H1 (cell line): Measurements from ENCODE around the gene TET2. TPM values are rescaled to one million over a fixed set of nuclear protein-coding genes. Genes with fewer than 3 reads are reported as not detected.

Source experiments
- ASH2L ChIP-seq: fragments of 200-600, 300-600 bp; sonication (generic); IDR thresholded peaks from one replicate; pipeline ENCODE4 v1.7.1; 2017; ENCODE audit warnings: low read length
- CREB1 ChIP-seq: IDR thresholded peaks from 2 replicates; pipeline ENCODE4 v1.6.1; 2012; ENCODE audit warnings: inconsistent platforms
- JUND ChIP-seq: IDR thresholded peaks from 2 replicates; pipeline ENCODE4 v1.6.1; 2011; ENCODE audit warnings: mild to moderate bottlenecking, improper control_type of control experiment, low read length
- RXRA ChIP-seq: IDR thresholded peaks from 2 replicates; pipeline ENCODE4 v1.6.1; 2011; ENCODE audit warnings: low read depth, mild to moderate bottlenecking, low read length, moderate library complexity; ENCODE audit not compliant: insufficient read depth
- SUZ12 ChIP-seq: fragments of 200-600 bp; sonication (generic); IDR thresholded peaks from 2 replicates; pipeline ENCODE4 v1.6.1; 2012; ENCODE audit warnings: mild to moderate bottlenecking, inconsistent platforms, low read length, moderate library complexity, mixed read lengths
- TCF12 ChIP-seq: IDR thresholded peaks from 2 replicates; pipeline ENCODE4 v1.6.1; 2011; ENCODE audit warnings: low read depth, mild to moderate bottlenecking, low read length
- polyA plus RNA-seq, 7 experiments: library from polyadenylated mRNA; depleted of rRNA in 3 of 7; stranded (reverse) in 5 of 7; unstranded in 2 of 7; fragments of >200 nt in 5 of 7; fragments of 200-250 nt in 2 of 7; gene quantifications; 1 replicate in 5 of 7; 2 replicates in 1 of 7; 4 replicates in 1 of 7; pipeline versions ENCODE4 v1.2.1 to v1.2.3, GENCODE V29; 2011 to 2013; ENCODE audit warnings: missing spikeins in 2 of 7, mixed read lengths in 2 of 7
- total RNA-seq: library from RNA; stranded (reverse); fragmentation: NEBNext Ultra II Directional; extraction: Animal tissue kit (Norgen Biotek cat#: 25700); gene quantifications from 2 replicates; pipeline ENCODE4 v1.2.1, GENCODE V29; 2021
- TF ChIP-seq, protein P1 (sequence below): IDR thresholded peaks from 2 replicates; pipeline ENCODE4 v1.6.1; 2011; ENCODE audit warnings: low read length, improper control_type of control experiment

TET2 gene
- total and polyA plus RNA-seq, 2 of the 8 experiments (the other 6 are each of a cell fraction or from before 2014, with no cell fraction given): 1.0 to 2.6 TPM

DNA sequence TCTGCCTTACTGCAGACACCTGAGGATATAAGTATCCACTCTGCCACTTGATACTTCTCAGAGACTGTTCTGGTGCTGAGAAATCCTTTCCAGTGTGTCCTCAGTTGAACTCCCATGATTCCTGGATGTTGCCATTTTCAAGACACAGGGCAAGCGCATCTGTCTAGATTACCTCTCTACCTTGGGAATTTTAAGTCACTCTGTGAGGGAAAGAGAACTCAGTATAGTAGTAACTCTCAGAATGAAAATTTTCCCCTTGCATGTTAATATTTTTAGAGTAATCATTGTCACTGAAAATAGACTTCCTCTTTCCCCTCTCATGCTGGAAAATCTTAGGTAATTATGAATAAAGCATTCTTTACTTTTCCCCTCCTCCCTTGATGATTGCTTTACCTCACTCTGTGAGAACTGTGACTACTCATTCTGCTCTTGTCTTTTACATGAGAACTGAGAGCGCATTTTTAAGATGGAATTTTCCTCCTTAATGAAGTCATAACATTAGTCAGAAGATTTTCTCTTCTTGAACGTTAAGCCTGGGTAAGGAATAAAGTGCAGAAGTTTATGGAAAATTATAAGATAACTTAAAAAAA lies 45.0 kb downstream of the TET2 start (continued):
- TF ChIP-seq, protein P1, sequence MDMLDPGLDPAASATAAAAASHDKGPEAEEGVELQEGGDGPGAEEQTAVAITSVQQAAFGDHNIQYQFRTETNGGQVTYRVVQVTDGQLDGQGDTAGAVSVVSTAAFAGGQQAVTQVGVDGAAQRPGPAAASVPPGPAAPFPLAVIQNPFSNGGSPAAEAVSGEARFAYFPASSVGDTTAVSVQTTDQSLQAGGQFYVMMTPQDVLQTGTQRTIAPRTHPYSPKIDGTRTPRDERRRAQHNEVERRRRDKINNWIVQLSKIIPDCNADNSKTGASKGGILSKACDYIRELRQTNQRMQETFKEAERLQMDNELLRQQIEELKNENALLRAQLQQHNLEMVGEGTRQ: no peak
- TF ChIP-seq ASH2L: no peak
- no peak for TF ChIP-seq CREB1
- no peak for TF ChIP-seq SUZ12
- TF ChIP-seq JUND: no peak
- no peak for TF ChIP-seq RXRA
- no peak for TF ChIP-seq TCF12
